Panc1 (cell line): ENCODE data around the gene IL17B.

Experiments
- TCF7L2 ChIP-seq: IDR thresholded peaks from 2 replicates; pipeline ENCODE4 v1.6.1; 2011; ENCODE audit warnings: mild to moderate bottlenecking, low read depth, low read length, inconsistent platforms
- TF ChIP-seq, protein P1 (sequence below): fragments of 450-650 bp; IDR thresholded peaks from 2 replicates; pipeline ENCODE4 v1.5.1; 2017; ENCODE audit warnings: mild to moderate bottlenecking

DNA sequence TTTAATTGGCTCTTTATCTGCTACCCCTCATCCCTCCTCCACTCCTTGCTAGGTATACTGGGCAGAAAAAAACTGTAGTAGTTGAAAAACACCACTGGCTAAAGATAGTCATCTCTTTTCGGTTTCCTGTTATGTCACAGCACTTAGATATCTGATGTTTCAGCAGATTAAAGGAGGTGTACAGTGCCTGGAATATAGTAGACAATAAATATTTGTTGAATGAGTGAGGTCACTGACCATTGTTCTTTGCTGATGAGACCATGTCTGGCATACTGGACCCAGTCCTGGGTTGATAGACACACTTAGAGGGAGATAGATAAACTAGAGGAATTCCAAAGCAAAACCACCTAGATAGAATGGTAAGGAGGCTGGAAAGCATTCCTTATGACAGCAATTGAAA lies 30.6 kb downstream of the IL17B start:
- TF ChIP-seq, protein P1, sequence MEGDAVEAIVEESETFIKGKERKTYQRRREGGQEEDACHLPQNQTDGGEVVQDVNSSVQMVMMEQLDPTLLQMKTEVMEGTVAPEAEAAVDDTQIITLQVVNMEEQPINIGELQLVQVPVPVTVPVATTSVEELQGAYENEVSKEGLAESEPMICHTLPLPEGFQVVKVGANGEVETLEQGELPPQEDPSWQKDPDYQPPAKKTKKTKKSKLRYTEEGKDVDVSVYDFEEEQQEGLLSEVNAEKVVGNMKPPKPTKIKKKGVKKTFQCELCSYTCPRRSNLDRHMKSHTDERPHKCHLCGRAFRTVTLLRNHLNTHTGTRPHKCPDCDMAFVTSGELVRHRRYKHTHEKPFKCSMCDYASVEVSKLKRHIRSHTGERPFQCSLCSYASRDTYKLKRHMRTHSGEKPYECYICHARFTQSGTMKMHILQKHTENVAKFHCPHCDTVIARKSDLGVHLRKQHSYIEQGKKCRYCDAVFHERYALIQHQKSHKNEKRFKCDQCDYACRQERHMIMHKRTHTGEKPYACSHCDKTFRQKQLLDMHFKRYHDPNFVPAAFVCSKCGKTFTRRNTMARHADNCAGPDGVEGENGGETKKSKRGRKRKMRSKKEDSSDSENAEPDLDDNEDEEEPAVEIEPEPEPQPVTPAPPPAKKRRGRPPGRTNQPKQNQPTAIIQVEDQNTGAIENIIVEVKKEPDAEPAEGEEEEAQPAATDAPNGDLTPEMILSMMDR: no peak
- no peak for TF ChIP-seq TCF7L2
